A549 (cell line): ENCODE data around the gene ADSL. TPM values are rescaled to one million over a fixed set of nuclear protein-coding genes. Genes with fewer than 3 reads are reported as not detected.

Experiments used
- ATAC-seq, 2 experiments: fragments of 200-7000 bp in 1 of 2; fragments of >200 bp in 1 of 2; cut with Nextera tagmentation in 1 of 2; cut with Tn5 transposase in 1 of 2; 3 replicates each; pipeline versions ENCODE4 v1.8.0 to v1.9.1; 2018 to 2020; ENCODE audit warnings: mild to moderate bottlenecking in 1 of 2, moderate library complexity in 1 of 2
- CTCF ChIA-PET: fragments of 300-600 bp; sonication (Branson Sonifier 250); formaldehyde crosslinking; extraction: SDS; loops from one replicate; lab custom pipeline; 2021; ENCODE audit warnings: antibody characterized with exemption, inconsistent platforms; lab: Yijun Ruan, JAX
- POLR2A ChIA-PET: fragments of 350-600 bp; formaldehyde crosslinking; extraction: SDS; loops from one replicate; lab custom pipeline; 2021; ENCODE audit warnings: antibody characterized with exemption, inconsistent platforms; lab: Yijun Ruan, JAX
- DNase-seq, 2 experiments: peaks; one replicate each; pipeline versions ENCODE4 v3.0.0 to v3.0.0-alpha.2; 2011 to 2016; ENCODE audit warnings: low read depth in 1 of 2, low spot score in 1 of 2
- FAIRE-seq: peaks from 2 replicates; lab custom pipeline; 2011; peaks lifted over from hg19 to GRCh38; lab: Jason Lieb, UNC
- H3K27ac ChIP-seq, 2 experiments: fragments of >200 bp; sonication (Bioruptor Twin); formaldehyde crosslinking; 3 replicates each; pipeline ENCODE4 v1.5.1; 2016 to 2017
- H3K4me1 ChIP-seq: fragments of >200 bp; sonication (Bioruptor Twin); formaldehyde crosslinking; 3 replicates; pipeline ENCODE4 v1.6.1; 2016
- H3K4me2 ChIP-seq: fragments of >200 bp; sonication (Bioruptor Twin); formaldehyde crosslinking; 3 replicates; pipeline ENCODE4 v1.6.1; 2016
- H3K4me3 ChIP-seq: fragments of >200 bp; sonication (Bioruptor Twin); formaldehyde crosslinking; 3 replicates; pipeline ENCODE4 v1.5.1; 2016
- H3K9me3 ChIP-seq: fragments of >200 bp; sonication (Bioruptor Twin); formaldehyde crosslinking; 3 replicates; pipeline ENCODE4 v1.6.1; 2016
- CEBPB ChIP-seq, 2 experiments: fragments of >200 bp in 1 of 2; sonication (Bioruptor Twin) in 1 of 2; formaldehyde crosslinking in 1 of 2; IDR thresholded peaks; 2 replicates each; pipeline ENCODE4 v1.6.1; 2012 to 2016
- CHD4 ChIP-seq: fragments of 200-600 bp; sonication (generic); IDR thresholded peaks from 2 replicates; pipeline ENCODE4 v1.6.1; 2016; ENCODE audit warnings: antibody characterized with exemption, mild to moderate bottlenecking, borderline replicate concordance
- EHMT2 ChIP-seq: fragments of 200-600 bp; sonication (generic); IDR thresholded peaks from 2 replicates; pipeline ENCODE4 v1.6.1; 2016; ENCODE audit warnings: antibody characterized with exemption, low read depth, mild to moderate bottlenecking, moderate library complexity
- EP300 ChIP-seq, 2 experiments: fragments of >200 bp; sonication (Bioruptor Twin); formaldehyde crosslinking; IDR thresholded peaks; 2 replicates in 1 of 2; 3 replicates in 1 of 2; pipeline ENCODE4 v1.6.1; 2016 to 2017
- ESRRA ChIP-seq: fragments of 150-350 bp; IDR thresholded peaks from 2 replicates; pipeline ENCODE4 v1.6.1; 2014; ENCODE audit warnings: mild to moderate bottlenecking, low read length, borderline replicate concordance
- FOSL2 ChIP-seq, 2 experiments: fragments of 450-650 bp in 1 of 2; fragments of >200 bp in 1 of 2; sonication (Bioruptor Twin) in 1 of 2; formaldehyde crosslinking; IDR thresholded peaks; 2 replicates each; pipeline versions ENCODE4 v1.5.0 to v1.6.1; 2016 to 2020; ENCODE audit warnings: mild to moderate bottlenecking in 1 of 2, moderate library complexity in 1 of 2
- FOXS1 ChIP-seq: fragments of 250-450 bp; sonication (Bioruptor Pico); IDR thresholded peaks from 2 replicates; pipeline ENCODE4 v1.5.0; 2020; ENCODE audit warnings: mild to moderate bottlenecking, moderate library complexity
- GATA3 ChIP-seq: IDR thresholded peaks from 2 replicates; pipeline ENCODE4 v1.6.1; 2012; ENCODE audit warnings: borderline replicate concordance
- HES2 ChIP-seq: fragments of >200 bp; sonication (Bioruptor Twin); formaldehyde crosslinking; IDR thresholded peaks from 2 replicates; pipeline ENCODE4 v1.6.1; 2016
- HOXB5 ChIP-seq: fragments of 250-450 bp; sonication (Bioruptor Pico); IDR thresholded peaks from 2 replicates; pipeline ENCODE4 v1.5.0; 2020; ENCODE audit warnings: mild to moderate bottlenecking, moderate library complexity
- JUNB ChIP-seq: fragments of >200 bp; sonication (Bioruptor Twin); formaldehyde crosslinking; IDR thresholded peaks from 2 replicates; pipeline ENCODE4 v1.6.1; 2016
- KDM5A ChIP-seq: fragments of 200-600 bp; sonication (generic); IDR thresholded peaks from 2 replicates; pipeline ENCODE4 v1.6.1; 2016; ENCODE audit warnings: antibody characterized with exemption, mild to moderate bottlenecking
- MAFK ChIP-seq: fragments of 450-650 bp; IDR thresholded peaks from 2 replicates; pipeline ENCODE4 v1.6.1; 2014; ENCODE audit not compliant: partially characterized antibody
- MAX ChIP-seq: IDR thresholded peaks from 2 replicates; pipeline ENCODE4 v1.6.1; 2012
- NFE2L2 ChIP-seq: fragments of 150-350 bp; conservative IDR thresholded peaks from 2 replicates; pipeline ENCODE4 v1.6.1; 2014; ENCODE audit warnings: low read length
- NR3C1 ChIP-seq: fragments of >200 bp; sonication (Bioruptor Twin); formaldehyde crosslinking; IDR thresholded peaks from 3 replicates; pipeline ENCODE4 v1.6.1; 2017
- PBX3 ChIP-seq: IDR thresholded peaks from 2 replicates; pipeline ENCODE4 v1.6.1; 2012
- RARB ChIP-seq: fragments of 250-450 bp; sonication (Bioruptor Pico); IDR thresholded peaks from 2 replicates; pipeline ENCODE4 v1.8.0; 2021; ENCODE audit warnings: mild to moderate bottlenecking, moderate library complexity
- RCOR1 ChIP-seq: fragments of 150-350 bp; IDR thresholded peaks from 2 replicates; pipeline ENCODE4 v1.6.1; 2014; ENCODE audit warnings: antibody characterized with exemption, low read length, low read depth
- RNF2 ChIP-seq: fragments of 200-600 bp; sonication (generic); IDR thresholded peaks from 2 replicates; pipeline ENCODE4 v1.6.1; 2016; ENCODE audit warnings: low read depth, mild to moderate bottlenecking, antibody characterized with exemption, moderate library complexity, borderline replicate concordance
- SMC3 ChIP-seq: fragments of >200 bp; sonication (Bioruptor Twin); formaldehyde crosslinking; IDR thresholded peaks from 3 replicates; pipeline ENCODE4 v1.6.1; 2018; ENCODE audit warnings: inconsistent platforms
- SREBF2 ChIP-seq: fragments of 450-650 bp; IDR thresholded peaks from 2 replicates; pipeline ENCODE4 v1.6.1; 2014; ENCODE audit warnings: mild to moderate bottlenecking, moderate library complexity
- TFCP2L1 ChIP-seq: fragments of 250-450 bp; sonication (Bioruptor Pico); IDR thresholded peaks from 2 replicates; pipeline ENCODE4 v1.5.0; 2021; ENCODE audit warnings: mild to moderate bottlenecking
- USF2 ChIP-seq: fragments of 450-650 bp; IDR thresholded peaks from 2 replicates; pipeline ENCODE4 v1.6.1; 2014; ENCODE audit warnings: antibody characterized with exemption
- ZC3H11A ChIP-seq: fragments of 450-650 bp; IDR thresholded peaks from 2 replicates; pipeline ENCODE4 v1.6.1; 2014; ENCODE audit warnings: antibody characterized with exemption, mild to moderate bottlenecking
- ZFP36 ChIP-seq: fragments of 450-650 bp; IDR thresholded peaks from 2 replicates; pipeline ENCODE4 v1.6.1; 2014; ENCODE audit warnings: borderline replicate concordance; ENCODE audit not compliant: partially characterized antibody
- ZNF302 ChIP-seq: fragments of 250-450 bp; sonication (Bioruptor Pico); IDR thresholded peaks from 2 replicates; pipeline ENCODE4 v1.9.0; 2021; ENCODE audit warnings: inconsistent platforms, mild to moderate bottlenecking, moderate library complexity
- WGBS: methylation state at CpG from one replicate; pipeline ENCODE4 v1.1.6; 2017; ENCODE audit errors: missing lambda C conversion rate; 5-methylcytosine and 5-hydroxymethylcytosine counted together
- polyA plus RNA-seq, 4 experiments: library from polyadenylated mRNA; depleted of rRNA in 3 of 4; stranded (reverse); fragments of >200 nt; fragmentation: RNase III in 1 of 4; extraction: RNeasy Plus Mini Kit Qiagen cat#74134 plus additional on column Dnase treatment in 1 of 4; gene quantifications; 2 replicates in 3 of 4; 3 replicates in 1 of 4; pipeline ENCODE4 v1.2.3, GENCODE V29; 2011 to 2017
- TF ChIP-seq, protein P1 (sequence below): fragments of 250-450 bp; sonication (Bioruptor Pico); IDR thresholded peaks from 2 replicates; pipeline ENCODE4 v1.5.0; 2021; ENCODE audit warnings: mild to moderate bottlenecking, moderate library complexity, borderline replicate concordance
- TF ChIP-seq, protein P2 (sequence below): fragments of 250-450 bp; sonication (Bioruptor Pico); IDR thresholded peaks from 2 replicates; pipeline ENCODE4 v1.5.0; 2020; ENCODE audit warnings: low read depth, mild to moderate bottlenecking, moderate library complexity

The ADSL gene
- polyA plus RNA-seq, 2 of the 4 experiments (the other 2 are of a cell fraction): 85.6 to 126 TPM

DNA sequence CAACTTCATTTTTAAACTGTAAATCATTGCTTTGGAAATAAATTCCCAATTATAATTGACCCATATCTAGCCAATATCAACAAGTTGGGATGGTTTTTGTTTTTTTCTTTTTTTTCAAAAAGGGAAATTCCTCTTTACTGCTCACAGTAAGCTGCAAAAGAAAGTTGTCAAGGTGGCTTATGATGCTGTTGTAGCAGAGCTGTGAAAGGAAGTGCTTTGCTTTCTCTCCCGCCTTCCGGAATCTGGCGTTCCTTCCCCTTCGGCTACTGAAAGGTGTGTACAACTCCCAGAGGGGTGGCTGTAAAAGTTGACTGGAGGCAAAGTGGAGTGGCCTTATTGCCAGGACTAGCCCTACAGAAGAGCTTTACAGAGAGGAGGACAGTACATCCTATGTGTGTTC is 16.2 kb upstream of the ADSL start:
- no peak for DNase-seq
- Histone ChIP-seq H3K9me3 (no peaks in the 10 kb centered on the region), H3K27ac (no peak overlapping the region), H3K4me2 (no peak overlapping the region), H3K4me1 (no peaks in the 10 kb centered on the region), H3K4me3 (no peak overlapping the region)
- ChIA-PET POLR2A (interaction anchor here (1.9 kb wide), 1 partner anchor 16 kb away, joined by 4 read pairs; the partner anchor contains the start of gene ADSL), CTCF (interaction anchor here (1.2 kb wide), 1 partner anchor 19 kb away, joined by 3 read pairs; no protein-coding TSS in a partner anchor)
- FAIRE-seq: no peak
- WGBS: 92% methylated on average over 4 of the region's 4 CpGs
- ATAC-seq: no peak
- TF ChIP-seq CHD4 (no peak), PBX3 (no peak), CEBPB (IDR thresholded peaks at IDR 0.05) (no peak), HOXB5 (no peak), GATA3 (no peak)
- TF ChIP-seq, protein P1, sequence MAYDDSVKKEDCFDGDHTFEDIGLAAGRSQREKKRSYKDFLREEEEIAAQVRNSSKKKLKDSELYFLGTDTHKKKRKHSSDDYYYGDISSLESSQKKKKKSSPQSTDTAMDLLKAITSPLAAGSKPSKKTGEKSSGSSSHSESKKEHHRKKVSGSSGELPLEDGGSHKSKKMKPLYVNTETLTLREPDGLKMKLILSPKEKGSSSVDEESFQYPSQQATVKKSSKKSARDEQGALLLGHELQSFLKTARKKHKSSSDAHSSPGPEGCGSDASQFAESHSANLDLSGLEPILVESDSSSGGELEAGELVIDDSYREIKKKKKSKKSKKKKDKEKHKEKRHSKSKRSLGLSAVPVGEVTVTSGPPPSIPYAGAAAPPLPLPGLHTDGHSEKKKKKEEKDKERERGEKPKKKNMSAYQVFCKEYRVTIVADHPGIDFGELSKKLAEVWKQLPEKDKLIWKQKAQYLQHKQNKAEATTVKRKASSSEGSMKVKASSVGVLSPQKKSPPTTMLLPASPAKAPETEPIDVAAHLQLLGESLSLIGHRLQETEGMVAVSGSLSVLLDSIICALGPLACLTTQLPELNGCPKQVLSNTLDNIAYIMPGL (CRISPR knock-in tag): no peak
- TF ChIP-seq, protein P2, sequence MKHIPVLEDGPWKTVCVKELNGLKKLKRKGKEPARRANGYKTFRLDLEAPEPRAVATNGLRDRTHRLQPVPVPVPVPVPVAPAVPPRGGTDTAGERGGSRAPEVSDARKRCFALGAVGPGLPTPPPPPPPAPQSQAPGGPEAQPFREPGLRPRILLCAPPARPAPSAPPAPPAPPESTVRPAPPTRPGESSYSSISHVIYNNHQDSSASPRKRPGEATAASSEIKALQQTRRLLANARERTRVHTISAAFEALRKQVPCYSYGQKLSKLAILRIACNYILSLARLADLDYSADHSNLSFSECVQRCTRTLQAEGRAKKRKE (CRISPR knock-in tag): no peak

GRCh38 chr22:40330615-40331014 is 15.7 kb upstream of the ADSL start:
- FAIRE-seq: no peak
- 76% methylated on average over 10 of the region's 10 CpGs for WGBS
- no peak for TF ChIP-seq SMC3
- no peak for TF ChIP-seq NR3C1
- no peak for TF ChIP-seq MAX
- TF ChIP-seq, protein P1 (CRISPR knock-in tag): no peak
- no peak for TF ChIP-seq ZNF302 (CRISPR knock-in tag)
- TF ChIP-seq SREBF2: no peak
- TF ChIP-seq EHMT2: no peak
- no peak for TF ChIP-seq MAFK
- ATAC-seq: no peak
- Histone ChIP-seq H3K27ac (no peak overlapping the region), H3K4me3 (no peak overlapping the region), H3K9me3 (no peaks in the 10 kb centered on the region), H3K4me2 (no peak overlapping the region), H3K4me1 (no peaks in the 10 kb centered on the region)
- ChIA-PET CTCF (interaction anchor here (1.2 kb wide), 1 partner anchor 18 kb away, joined by 3 read pairs; no protein-coding TSS in a partner anchor), POLR2A (interaction anchor here (1.9 kb wide), 1 partner anchor 16 kb away, joined by 4 read pairs; the partner anchor contains the start of gene ADSL)
- no peak for DNase-seq

- no peak overlapping the region for H3K4me3 ChIP-seq
- POLR2A ChIA-PET: no interaction called here
- TF ChIP-seq JUNB (no peak), FOXS1 (no peak), RNF2 (no peak), RCOR1 (no peak), ZFP36 (no peak), FOSL2 (IDR thresholded peaks at IDR 0.05) (no peak), FOSL2 (CRISPR knock-in tag; IDR thresholded peaks at IDR 0.05) (no peak), RARB (CRISPR knock-in tag) (no peak), KDM5A (no peak), NR3C1 (no peak), HES2 (no peak), EP300 (IDR thresholded peaks at IDR 0.05) (no peak), TFCP2L1 (no peak), HOXB5 (no peak), NFE2L2 (no peak), ZC3H11A (no peak), USF2 (no peak), ESRRA (no peak)
Observed at GRCh38 chr22:40331706-40332105, 14.6 kb upstream of the ADSL start.

More at GRCh38 chr22:40331706-40332105, 14.6 kb upstream of the ADSL start:
- 72% methylated on average over 4 of the region's 4 CpGs for WGBS
- H3K9me3 ChIP-seq: no peaks in the 10 kb centered on the region
- no peaks in the 10 kb centered on the region for H3K4me1 ChIP-seq
- no peak overlapping the region for H3K27ac ChIP-seq
- CTCF ChIA-PET: no interaction called here
- FAIRE-seq (no peak), ATAC-seq (no peak), DNase-seq (no peak)
- H3K4me2 ChIP-seq: no peak overlapping the region
